A673 (cell line): ENCODE measurements around the gene WNK2. TPM values are rescaled to one million over a fixed set of nuclear protein-coding genes. Genes with fewer than 3 reads are reported as not detected.

Experiments
- BruUV-seq: library from RNA; stranded (reverse); fragments of 400-500 nt; replicated peaks from 2 replicates; lab custom pipeline; 2021; lab: Mats Ljungman, UMichigan
- CTCF ChIA-PET: fragments of 300-600 bp; sonication (Branson Sonifier 250); formaldehyde crosslinking; loops from one replicate; lab custom pipeline; 2022; ENCODE audit warnings: antibody characterized with exemption; lab: Charles Lee
- POLR2A ChIA-PET: fragments of 300-600 bp; sonication (Branson Sonifier 250); formaldehyde crosslinking; loops from one replicate; lab custom pipeline; 2022; ENCODE audit warnings: antibody characterized with exemption; ENCODE audit not compliant: low non-redundant PET; lab: Charles Lee
- DNase-seq: peaks from one replicate; pipeline ENCODE4 v3.0.0-alpha.2; 2015; ENCODE audit warnings: low spot score
- H3K27ac ChIP-seq: fragments of 200-600 bp; sonication (generic); 2 replicates; pipeline ENCODE4 v1.5.1; 2016; ENCODE audit warnings: mixed run types, low read depth, mild to moderate bottlenecking, mixed read lengths, antibody characterized with exemption, low read length; ENCODE audit not compliant: poor library complexity, severe bottlenecking
- H3K27me3 ChIP-seq: fragments of 200-600 bp; sonication (generic); replicated peaks from 2 replicates; pipeline ENCODE4 v1.6.1; 2017; ENCODE audit warnings: mixed run types, low read depth, mild to moderate bottlenecking, mixed read lengths, antibody characterized with exemption, low read length; ENCODE audit not compliant: insufficient read depth, poor library complexity
- H3K36me3 ChIP-seq: fragments of 200-600 bp; sonication (generic); 2 replicates; pipeline ENCODE4 v1.6.1; 2016; ENCODE audit warnings: mixed run types, mild to moderate bottlenecking, mixed read lengths, antibody characterized with exemption, low read length; ENCODE audit not compliant: insufficient read depth, poor library complexity, severe bottlenecking
- H3K4me1 ChIP-seq: fragments of 200-600 bp; sonication (generic); 2 replicates; pipeline ENCODE4 v1.6.1; 2017; ENCODE audit warnings: mixed run types, mild to moderate bottlenecking, mixed read lengths, antibody characterized with exemption, low read length; ENCODE audit not compliant: insufficient read depth, poor library complexity, severe bottlenecking
- H3K4me3 ChIP-seq: fragments of 200-600 bp; sonication (generic); 2 replicates; pipeline ENCODE4 v1.5.1; 2016; ENCODE audit warnings: low read depth, mixed run types, mild to moderate bottlenecking, mixed read lengths, low read length; ENCODE audit not compliant: poor library complexity, severe bottlenecking
- H3K9me3 ChIP-seq: fragments of 200-600 bp; sonication (generic); 2 replicates; pipeline ENCODE4 v1.6.1; 2016; ENCODE audit warnings: mixed run types, low read depth, mild to moderate bottlenecking, mixed read lengths, antibody characterized with exemption, low read length; ENCODE audit not compliant: poor library complexity, severe bottlenecking
- CTCF ChIP-seq: fragments of 300-800, 200-600 bp; sonication (generic); conservative IDR thresholded peaks from 2 replicates; pipeline ENCODE4 v1.5.1; 2017; ENCODE audit warnings: low read depth, mild to moderate bottlenecking, antibody characterized with exemption, low read length, moderate library complexity, mixed read lengths
- EZH2 ChIP-seq: fragments of 200-600 bp; sonication (generic); IDR thresholded peaks from 2 replicates; pipeline ENCODE4 v1.6.1; 2017; ENCODE audit warnings: borderline replicate concordance, low read depth, mild to moderate bottlenecking, mixed read lengths, antibody characterized with exemption, low read length; ENCODE audit not compliant: poor library complexity, severe bottlenecking
- intact Hi-C: fragments of 100-400 bp; cut with micrococcal nuclease; formaldehyde crosslinking; loops from one replicate; pipeline ENCODE4 v1.10.0; 2022; ENCODE audit not compliant: unreplicated experiment
- total RNA-seq: library from RNA; stranded (reverse); gene quantifications from 2 replicates; pipeline ENCODE4 v1.2.3, GENCODE V29; 2021

The WNK2 gene
- total RNA-seq, 1 experiment from 2014 or later, result 9.6 TPM

DNA sequence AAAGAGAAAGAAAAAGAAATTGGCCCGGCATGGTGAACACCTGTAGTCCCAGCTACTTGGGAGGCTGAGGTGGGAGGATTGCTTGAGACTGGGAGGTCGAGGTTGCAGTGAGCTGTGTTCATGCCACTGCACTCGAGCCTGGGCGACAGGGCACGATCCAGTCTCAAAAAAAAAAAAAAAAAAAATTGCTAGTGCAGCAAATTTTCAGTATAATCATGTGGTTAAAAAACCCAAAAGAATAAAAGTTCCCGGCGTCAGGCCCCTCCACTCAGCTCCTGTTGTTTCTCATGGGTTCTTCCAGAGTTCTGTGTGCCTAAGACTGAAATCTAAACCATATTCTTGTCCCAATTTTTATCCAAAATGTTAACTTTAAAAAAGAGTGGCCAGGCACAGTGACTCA is 49.1 kb downstream of the WNK2 start:
- ChIA-PET POLR2A (no interaction called here), CTCF (no interaction called here)
- DNase-seq, result no peak
- Histone ChIP-seq H3K27me3 (no peaks in the 10 kb centered on the region), H3K27ac (no peak overlapping the region), H3K4me1 (no peaks in the 10 kb centered on the region), H3K9me3 (no peaks in the 10 kb centered on the region), H3K36me3 (no peaks in the 10 kb centered on the region), H3K4me3 (no peak overlapping the region)
- no TSS peak for BruUV-seq
- intact Hi-C loops, result no loop called here
- no peak for TF ChIP-seq EZH2
- TF ChIP-seq CTCF, result no peak

DNA sequence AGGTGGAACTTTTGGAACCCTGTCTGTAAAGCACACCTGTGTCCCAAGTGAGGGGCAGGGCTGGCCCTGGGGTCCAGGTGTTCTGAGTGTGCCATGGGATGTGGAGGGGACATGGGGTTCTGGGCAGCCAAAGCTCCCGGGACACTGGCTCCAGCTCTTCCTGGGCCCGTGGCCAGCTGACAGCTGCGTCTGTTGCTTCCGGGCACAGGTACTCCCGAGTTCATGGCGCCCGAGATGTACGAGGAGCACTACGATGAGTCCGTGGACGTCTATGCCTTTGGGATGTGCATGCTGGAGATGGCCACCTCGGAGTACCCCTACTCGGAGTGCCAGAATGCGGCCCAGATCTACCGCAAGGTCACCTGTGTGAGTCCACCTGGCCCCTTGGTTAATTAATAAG is 50.7 kb downstream of the WNK2 start:
- ChIA-PET CTCF (no interaction called here), POLR2A (no interaction called here)
- H3K4me3 ChIP-seq, result no peak overlapping the region
- H3K27me3 ChIP-seq, result no peaks in the 10 kb centered on the region
- no peak for TF ChIP-seq CTCF
- TF ChIP-seq EZH2, result no peak
- no peaks in the 10 kb centered on the region for H3K4me1 ChIP-seq
- H3K9me3 ChIP-seq, result no peaks in the 10 kb centered on the region
- intact Hi-C loops, result no loop called here
- H3K27ac ChIP-seq, result no peak overlapping the region
- DNase-seq, result no peak
- no TSS peak for BruUV-seq
- no peaks in the 10 kb centered on the region for H3K36me3 ChIP-seq

DNA sequence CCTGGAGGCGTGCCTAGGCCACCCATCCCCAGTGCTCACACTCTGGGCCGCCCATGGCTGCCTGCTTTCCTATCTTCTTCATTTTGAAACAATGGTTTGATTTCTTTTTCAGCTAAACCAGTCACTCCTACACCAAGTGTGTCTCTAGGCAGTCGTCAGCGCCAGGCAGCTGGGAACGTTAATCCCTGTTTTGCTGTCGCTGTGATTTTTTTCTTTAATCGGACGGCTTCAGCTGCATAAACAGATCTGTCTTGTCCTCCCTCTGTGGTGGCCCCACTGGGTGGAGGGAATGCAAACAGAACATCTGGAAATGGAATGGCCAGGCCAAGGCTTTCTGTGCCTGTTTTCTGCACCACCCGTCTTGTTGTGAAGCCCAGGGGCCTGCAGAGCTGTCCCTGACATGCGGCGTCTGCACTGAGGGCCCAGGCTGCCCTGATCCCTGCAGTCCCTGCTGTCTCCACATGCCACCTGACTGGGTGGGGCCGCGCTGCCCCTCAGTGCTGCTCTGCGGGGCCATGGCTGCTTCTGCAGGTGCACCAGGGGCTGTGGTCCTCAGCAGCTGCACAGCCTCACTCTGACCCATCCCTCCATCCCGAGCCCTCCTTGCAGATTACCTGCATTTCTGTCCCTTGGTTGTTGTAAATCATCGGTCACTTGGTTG is 51.5 kb downstream of the WNK2 start:
- Histone ChIP-seq H3K27ac (no peak overlapping the region), H3K9me3 (no peaks in the 10 kb centered on the region), H3K4me3 (no peak overlapping the region), H3K36me3 (no peaks in the 10 kb centered on the region), H3K27me3 (no peaks in the 10 kb centered on the region), H3K4me1 (no peaks in the 10 kb centered on the region)
- POLR2A ChIA-PET, result no interaction called here
- CTCF ChIA-PET, result no interaction called here
- DNase-seq, result no peak
- TF ChIP-seq CTCF, result no peak
- TF ChIP-seq EZH2, result no peak
- BruUV-seq, result no TSS peak
- intact Hi-C loops, result no loop called here
